NCI-H2227 (cell line): ENCODE results near the gene RPP38.

Experiments used
- DNase-seq: peaks from one replicate; lab custom pipeline; 2025; ENCODE audit not compliant: unreplicated experiment; lab: John Stamatoyannopoulos, UW

The RPP38 gene

GRCh38 chr10:15097011-15097812 is at the start of gene RPP38:
RPP38 (plus strand) TSS chr10:15097355; CDS start chr10:15103315, 5,960 bp downstream.
- DNase-seq = peak; percentile 94

GRCh38 chr10:15049533-15049932 is 47.6 kb upstream of the RPP38 start:
- DNase-seq = no peak

GRCh38 chr10:15052121-15052520 is 45.0 kb upstream of the RPP38 start:
- no peak for DNase-seq

- no peak for DNase-seq
Observed at GRCh38 chr10:15053061-15053460, 44.1 kb upstream of the RPP38 start.

GRCh38 chr10:15058689-15059088 is 38.5 kb upstream of the RPP38 start:
- DNase-seq = no peak

- DNase-seq = no peak
Observed at GRCh38 chr10:15059914-15060313, 37.2 kb upstream of the RPP38 start.

- DNase-seq = no peak
Observed at GRCh38 chr10:15060638-15061037, 36.5 kb upstream of the RPP38 start.

- DNase-seq = no peak
Observed at GRCh38 chr10:15067154-15067553, 30.0 kb upstream of the RPP38 start.

- DNase-seq = no peak
Observed at GRCh38 chr10:15068802-15069201, 28.4 kb upstream of the RPP38 start.

- DNase-seq = no peak
Observed at GRCh38 chr10:15069230-15069629, 27.9 kb upstream of the RPP38 start.

GRCh38 chr10:15072358-15072757 is 24.8 kb upstream of the RPP38 start:
- DNase-seq = no peak

GRCh38 chr10:15075421-15075820 is 21.7 kb upstream of the RPP38 start:
- DNase-seq = no peak

GRCh38 chr10:15083674-15084501 is 13.3 kb upstream of the RPP38 start:
- DNase-seq = no peak

GRCh38 chr10:15084502-15084922 is 12.6 kb upstream of the RPP38 start:
- peak; percentile 76 for DNase-seq

GRCh38 chr10:15088428-15089261 is 8.5 kb upstream of the RPP38 start, which contains the start of gene ACBD7:
ACBD7 (minus strand) TSS chr10:15088776; CDS start chr10:15088728, 48 bp downstream.
- peak; percentile 90 for DNase-seq

- no peak for DNase-seq
Observed at GRCh38 chr10:15091418-15091817, 5.7 kb upstream of the RPP38 start.

- DNase-seq = no peak
Observed at GRCh38 chr10:15092855-15093408, 4.2 kb upstream of the RPP38 start.

GRCh38 chr10:15096661-15097010 is 519 bp upstream of the RPP38 start:
- no peak for DNase-seq

- no peak for DNase-seq
Observed at GRCh38 chr10:15099886-15100285, 2.7 kb downstream of the RPP38 start.

GRCh38 chr10:15103513-15103912 is 6.4 kb downstream of the RPP38 start:
- no peak for DNase-seq
